Measurements from ENCODE around the gene RRP12.
"Not testable (repeated sequence)": the region's sequence is repeated elsewhere in the genome, so short reads cannot be mapped to it uniquely, and the experiment has no call there.

The RRP12 gene

DNA sequence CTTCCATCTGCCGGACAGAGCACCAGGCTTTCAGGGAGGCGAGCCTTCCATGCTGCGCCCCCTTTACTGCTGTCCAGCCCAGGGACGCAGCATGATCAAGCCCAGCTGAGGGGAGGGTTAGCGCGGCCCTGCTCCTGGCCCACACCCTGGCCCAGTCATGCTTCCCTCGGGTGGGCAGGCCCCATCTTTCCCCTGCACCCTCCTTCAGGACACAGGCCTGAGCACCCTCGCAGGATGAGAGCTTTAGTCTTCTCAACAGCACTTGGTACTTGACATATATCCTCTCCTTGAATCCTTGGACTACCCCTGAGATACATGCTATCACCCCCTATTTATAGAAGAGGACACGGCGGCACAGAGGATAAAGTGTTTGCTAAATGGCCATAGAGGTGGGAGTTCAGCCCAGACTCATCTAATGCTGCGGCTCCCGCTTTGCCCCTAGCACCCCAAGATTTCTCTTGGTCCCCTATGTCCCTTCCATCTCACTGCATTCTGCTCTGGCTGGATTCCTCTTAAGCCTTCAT lies 34.0 kb downstream of the RRP12 start:
- DNase-seq (ENCODE audit: low spot score): no peak

DNA sequence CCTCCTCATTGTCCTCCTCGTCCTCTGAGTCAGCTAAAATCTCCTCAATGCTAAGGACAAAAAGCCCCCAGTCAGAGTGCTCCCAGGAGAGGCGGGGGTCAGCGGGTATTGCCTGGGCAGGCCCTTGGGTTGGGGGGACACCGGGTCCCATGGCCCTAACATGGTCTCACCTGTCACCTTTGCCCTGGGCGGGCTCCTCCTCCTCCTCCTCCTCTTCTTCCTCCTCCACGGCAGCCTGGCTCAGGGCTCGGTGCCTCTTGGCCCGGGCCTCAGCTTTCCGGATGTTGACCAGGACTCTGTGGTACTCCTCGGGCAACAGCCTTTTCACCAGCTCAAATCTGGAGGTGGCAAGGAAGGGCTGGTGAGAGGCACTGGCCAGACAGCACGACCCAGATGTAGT lies 34.6 kb downstream of the RRP12 start:
- DNase-seq (ENCODE audit: low spot score): no peak

DNA sequence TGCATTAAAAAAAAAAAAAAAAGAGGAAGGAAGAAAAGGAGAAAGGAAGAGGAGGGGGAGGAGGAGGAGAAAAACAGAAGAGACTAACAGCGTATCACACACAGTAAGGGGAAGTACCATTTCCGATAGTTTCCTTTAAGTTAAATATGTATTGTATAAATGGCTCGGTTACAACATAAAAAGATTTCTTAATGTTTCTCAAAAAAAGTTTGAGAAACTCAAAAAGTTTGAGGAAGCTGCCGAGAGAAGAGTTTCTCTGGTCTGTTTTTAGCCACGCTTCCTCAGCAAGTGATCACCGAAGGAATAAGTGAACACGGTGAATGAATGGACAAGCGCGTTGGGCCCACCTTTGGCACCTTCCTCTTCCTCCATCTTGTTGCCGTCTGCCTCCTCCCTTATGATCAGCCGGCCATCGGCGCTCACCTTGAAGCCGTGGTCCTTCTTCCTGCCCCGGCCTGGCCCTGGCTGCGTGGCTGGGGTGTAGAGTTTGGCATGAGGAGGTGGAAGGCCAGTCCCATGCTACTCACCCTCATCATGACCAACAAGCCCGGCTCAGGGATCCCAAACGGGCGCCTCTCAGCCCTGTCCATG lies 35.3 kb downstream of the RRP12 start:
- no peak for DNase-seq (ENCODE audit: low spot score)

DNA sequence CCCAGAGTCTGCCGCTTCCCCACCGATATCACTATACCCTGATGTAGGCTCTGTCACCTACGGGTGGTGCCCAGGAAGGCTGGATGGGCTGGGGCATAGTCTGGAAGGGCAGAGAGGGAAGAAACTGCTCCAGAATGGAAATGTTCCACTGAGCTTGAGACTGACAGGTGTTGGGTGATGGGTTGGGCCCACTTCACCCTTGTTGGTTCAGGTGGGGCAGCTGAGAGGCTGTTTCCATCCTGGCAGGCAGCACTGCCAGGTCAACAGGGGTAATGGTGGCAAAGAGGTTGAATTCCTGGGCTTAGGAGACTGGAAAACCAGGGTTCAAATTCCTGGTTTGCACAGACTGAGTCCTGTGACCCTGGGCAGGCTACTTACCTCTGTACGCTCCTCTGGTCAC lies 38.1 kb downstream of the RRP12 start:
- DNase-seq (ENCODE audit: low spot score): no peak

DNA sequence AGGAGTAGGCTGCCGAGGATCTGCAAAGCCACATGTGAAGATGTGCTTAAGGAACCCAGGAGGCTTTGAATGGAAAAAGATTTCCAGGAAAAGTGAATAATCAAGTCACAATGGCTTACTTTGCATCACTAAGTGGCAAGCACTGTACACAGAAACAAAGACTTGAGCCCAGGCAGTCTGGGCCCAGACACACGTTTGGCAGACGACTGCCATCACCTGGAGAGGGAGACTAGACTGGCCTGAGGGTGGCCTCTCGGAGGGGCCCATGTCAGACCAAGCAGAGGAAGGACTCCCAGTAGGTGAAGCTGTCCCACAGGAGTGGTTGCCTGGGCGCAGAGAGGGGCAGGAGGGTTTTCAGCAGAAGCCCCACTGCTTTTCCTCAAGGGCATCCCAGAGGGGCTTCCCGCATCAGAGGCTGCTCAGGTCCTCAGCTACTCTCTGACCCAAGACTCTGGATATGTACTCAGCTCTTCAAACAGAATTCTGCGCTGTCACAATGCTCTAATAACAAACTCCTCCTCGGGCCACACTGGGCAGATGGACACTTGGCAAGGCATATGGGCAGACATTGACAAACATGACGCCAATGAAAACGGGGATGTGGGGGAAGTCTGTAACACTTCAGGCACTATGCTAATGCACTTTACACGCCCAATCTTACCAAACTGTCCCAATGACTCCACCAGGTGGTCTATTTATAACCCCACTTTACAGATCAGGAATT lies 38.7 kb downstream of the RRP12 start:
- no peak for DNase-seq (ENCODE audit: low spot score)

DNA sequence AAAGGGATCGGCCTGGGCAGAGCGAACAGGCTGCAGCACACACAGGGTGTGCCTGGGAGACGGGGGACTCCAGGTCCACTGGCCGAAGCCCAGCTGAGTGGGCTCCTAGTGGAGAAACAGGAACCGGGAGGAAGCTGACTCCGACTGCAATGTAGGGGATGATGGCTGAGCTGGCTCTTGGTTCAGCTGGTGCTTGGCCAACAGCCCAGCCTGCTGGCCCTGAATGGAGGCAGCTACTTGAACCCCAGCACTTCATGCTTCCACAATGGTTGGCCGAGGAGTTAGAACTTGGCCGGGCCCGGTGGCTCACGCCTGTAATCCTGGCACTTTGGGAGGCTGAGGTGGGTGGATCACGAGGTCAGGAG lies 39.6 kb downstream of the RRP12 start:
- no peak for DNase-seq (ENCODE audit: low spot score)

DNA sequence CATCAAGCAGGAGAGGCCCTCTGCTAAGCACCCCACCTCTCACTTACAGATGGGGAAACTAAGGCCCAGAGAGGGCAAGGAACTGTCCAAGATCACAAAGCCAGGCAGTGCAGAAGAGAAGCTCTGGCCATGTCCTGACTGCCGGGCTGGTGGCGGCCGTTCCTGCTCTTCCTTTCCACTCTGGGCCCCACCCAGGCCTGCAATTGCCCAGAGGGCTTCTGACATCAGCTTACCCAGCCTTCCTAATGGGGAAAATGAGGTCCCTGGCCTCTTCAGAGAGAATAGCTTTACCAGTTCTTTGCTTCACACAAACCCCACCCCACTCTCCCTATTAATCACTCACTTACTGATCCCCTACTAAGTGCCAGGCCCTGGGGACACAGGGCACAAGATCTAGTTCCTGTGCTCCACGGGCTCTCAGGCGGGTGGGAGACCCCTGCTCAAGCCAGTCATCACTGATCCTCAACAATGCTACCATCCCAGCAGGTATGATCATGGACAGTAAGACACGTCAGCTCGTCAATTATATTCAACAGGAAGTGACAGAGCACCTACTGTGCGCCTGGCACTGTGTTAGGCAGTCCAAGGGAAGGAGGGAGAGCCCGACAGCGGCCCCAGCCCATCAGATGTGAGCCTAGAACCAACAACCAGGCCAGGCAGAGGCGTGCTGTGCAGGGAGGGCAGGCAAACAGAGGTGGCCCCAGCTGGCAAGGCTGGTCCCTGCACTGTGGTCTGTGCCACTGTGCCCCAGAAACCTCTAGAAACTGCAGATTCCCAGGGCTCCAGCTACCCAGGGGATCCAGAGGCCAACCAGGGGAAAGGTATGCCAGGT lies 40.2 kb downstream of the RRP12 start:
- DNase-seq (ENCODE audit: low spot score): no peak

DNA sequence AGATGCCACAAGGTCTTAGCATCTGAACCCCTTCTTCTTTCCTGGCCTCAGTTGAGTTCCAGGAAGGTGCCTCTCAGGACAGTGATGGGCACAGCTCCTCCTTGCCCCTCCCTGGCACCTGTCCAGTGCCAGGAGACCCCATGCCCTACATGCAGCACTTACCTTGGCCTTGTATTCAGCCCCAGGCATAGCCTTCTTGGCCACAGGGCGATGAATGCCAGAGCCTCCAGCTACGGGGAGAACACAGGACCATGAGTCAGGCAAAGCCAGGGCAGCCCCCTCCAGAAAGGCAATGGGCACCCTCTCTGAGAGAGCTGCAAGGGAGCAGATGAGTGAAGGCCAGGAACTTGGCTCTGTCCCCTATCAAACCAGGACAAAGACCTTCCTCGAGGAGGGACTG lies 42.4 kb downstream of the RRP12 start:
- no peak for DNase-seq (ENCODE audit: low spot score)

DNA sequence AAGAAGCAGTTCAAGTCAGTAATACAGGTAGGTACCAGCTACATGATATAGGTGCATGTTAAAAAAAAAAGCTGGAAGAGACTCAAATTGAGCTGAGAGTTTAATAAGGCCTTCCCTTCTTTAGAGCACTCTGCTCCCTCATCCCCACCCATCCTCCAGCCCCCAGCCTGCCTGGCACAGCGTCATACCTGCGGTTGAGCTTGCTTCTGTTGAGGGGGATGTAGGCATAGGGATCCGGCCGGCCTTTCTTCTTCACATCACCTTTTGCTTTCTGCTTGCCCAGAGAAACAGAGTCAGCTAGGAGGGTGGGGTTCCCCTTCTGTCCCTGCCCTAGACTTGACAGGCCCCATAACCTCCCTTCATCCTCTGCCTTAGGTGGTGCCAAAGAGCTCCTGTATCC lies 42.8 kb downstream of the RRP12 start:
- no peak for DNase-seq (ENCODE audit: low spot score)

DNA sequence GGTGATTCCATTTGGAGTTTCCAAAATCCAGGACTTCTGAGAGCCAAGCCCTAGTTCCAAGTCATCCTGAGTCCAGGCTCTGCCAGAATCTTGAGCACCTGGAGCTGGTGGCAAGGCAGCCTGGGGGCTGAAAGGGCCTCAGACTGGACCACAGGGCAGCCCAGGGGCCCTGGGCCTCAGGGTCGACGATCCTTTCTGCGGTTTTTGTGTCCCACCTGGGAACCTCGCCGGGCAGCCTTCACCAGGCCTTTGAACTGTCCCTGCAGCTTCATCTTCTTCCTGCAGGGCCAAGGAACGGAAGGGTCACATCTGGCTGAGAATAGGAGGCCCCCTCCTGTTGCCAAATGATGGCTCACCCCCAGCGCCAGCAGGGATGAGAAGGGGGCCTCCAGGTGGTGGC lies 44.2 kb downstream of the RRP12 start:
- DNase-seq (ENCODE audit: low spot score): no peak

DNA sequence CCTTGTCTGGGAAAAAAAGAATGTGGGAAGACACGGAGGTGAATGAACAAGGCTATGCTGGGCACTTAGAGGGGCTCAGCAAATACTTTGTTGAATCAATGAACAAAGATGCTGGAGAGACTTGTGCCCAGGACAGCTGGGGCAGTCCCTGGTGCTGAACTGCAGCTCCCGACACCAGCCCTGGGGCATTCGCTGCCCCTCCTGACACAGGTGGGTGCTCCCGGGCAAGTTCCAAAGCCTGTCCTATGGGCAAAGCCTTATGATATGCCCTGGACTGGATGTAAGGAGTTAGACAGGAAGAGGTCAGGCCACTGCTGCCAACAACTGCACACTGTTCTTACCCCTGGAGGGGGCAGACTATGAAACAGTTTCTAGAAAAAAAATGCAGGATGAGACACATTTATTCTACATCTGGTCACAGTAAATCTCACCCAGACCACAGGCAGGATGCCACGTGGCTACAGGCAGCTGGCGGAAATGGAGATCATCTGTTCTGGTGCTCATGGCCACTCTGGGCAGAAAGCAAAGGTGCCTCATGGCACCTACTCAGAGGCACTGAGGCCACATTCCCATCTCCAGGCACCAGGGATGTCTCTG lies 44.7 kb downstream of the RRP12 start:
- no peak for DNase-seq (ENCODE audit: low spot score)

DNA sequence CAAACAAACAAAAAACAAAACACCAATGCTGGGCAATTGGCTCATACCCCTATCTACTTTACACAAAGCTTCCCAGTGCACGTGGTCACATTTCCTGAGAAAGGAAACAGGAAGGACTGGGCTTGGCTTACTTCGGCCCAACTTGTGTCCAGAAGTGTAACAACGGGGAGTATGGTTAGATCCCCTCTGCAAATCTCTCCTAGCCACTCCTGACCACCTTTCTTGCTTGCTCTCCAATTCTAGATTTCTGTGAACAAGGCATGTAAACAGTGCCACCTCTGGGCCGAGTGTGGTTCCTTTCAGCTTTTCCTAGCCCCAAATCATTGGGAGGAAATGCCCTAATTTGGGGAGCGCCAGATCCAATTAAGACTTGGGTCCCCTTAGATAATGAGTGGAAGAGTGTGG lies 45.6 kb downstream of the RRP12 start:
- DNase-seq (ENCODE audit: low spot score): no peak

DNA sequence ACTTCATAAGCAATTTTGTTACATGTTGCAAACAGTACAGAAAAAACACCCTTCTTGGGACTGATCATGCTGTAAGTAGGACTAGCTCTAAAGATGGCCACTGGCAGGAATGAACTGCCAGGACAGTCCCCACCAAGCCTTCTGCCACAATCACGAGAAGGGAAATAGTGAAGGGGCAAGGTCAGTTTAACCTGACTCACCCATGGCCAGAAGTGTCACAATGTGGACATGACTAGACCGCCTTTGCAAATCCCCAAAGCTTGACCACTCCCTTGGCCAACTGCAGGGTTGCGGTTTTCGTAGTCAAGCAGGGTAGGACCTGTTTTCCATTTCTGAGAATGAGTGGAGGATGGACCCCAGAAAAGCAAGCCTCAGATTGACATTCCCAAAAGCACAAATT lies 47.2 kb downstream of the RRP12 start:
- DNase-seq (ENCODE audit: low spot score): no peak

DNA sequence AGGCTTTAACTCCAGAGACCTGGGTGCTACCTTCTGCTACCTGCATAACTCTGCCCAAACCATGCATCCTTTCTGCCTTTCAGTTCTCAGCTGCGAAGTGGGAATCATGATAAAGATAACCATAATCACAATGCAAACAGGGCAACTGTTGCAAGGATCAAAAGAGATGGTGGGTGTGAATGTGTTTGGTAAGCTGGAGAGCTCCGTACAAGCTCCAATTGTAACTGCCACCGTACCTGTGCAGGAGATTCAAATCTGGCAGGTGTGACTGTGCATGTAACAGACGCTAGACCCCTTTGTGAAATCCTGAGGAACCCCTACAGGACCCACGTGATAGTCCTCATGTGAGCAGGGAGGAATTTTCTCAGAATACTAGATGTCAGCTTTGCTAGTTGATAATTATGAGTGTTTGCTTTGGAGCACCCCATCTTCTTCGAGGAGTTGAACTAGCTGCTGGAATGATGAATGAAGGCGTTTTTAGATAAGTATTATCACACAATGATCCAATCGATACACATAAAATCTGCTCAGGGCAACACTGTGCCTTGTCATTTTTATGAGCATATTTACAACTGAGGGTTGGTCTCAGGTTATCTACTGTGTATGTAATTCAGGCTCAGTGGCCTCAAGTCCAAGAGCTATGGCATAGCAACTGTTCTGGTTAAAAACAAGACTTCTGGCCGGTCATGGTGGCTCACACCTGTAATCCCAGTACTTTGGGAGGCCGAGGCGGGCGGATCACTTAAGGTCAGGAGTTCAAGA lies 51.2 kb downstream of the RRP12 start:
- no peak for DNase-seq (ENCODE audit: low spot score)

DNA sequence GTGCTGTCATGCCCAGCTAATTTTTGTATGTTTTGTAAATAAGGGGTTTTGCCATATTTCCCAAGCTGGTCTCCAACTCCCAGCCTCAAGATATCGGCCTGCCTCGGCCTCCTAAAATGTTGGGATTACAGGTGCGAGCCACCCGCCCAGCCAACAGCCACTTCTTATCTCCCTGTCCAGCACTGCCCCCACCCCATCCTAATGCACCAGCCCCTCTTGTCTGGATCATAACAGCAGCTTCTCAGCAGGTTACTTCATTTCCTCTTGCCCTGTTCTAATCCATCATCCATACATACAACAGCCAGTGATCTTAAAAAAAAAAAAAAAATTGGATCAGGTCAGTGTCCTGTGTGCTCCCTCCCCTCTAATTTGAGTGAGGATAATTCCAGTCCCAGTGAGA lies 53.8 kb downstream of the RRP12 start:
- no peak for DNase-seq (ENCODE audit: low spot score)

DNA sequence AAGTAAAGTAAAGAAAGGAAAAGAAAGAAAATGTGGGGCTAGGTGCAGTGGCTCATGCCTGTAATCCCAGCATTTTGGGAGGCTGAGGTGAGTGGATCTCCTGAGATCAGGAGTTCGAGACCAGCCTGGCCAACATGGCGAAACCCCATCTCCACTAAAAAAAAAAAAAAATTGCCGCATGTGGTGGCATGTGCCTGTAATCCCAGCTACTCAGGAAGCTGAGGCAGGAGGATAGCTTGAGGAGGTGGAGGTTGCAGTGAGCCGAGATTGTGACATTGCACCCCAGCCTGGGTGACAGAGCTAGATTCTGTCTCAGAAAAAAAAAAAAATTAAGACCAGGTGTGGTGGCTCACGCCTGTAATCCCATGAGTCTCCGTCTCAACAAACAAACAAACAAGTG lies 57.5 kb downstream of the RRP12 start:
- not testable (repeated sequence) for DNase-seq (ENCODE audit: low spot score)

DNA sequence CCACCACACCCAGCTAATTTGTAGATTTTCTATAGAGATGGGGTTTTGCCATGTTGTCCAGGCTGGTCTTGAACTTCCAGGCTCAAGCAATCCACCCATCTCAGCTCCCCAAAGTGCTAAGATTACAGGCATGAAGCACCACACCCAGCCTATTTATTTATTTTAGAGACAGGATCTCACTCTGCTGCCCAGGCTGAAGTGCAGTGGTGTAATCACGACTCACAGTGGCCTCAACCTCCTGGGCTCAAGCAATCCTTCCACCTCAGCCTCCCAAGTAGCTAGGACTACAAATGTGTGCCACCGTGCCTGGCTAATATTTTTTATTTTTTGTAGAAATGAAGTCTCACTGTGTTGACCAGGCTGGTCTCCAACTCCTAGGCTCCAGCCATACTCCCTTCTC lies 59.7 kb downstream of the RRP12 start:
- DNase-seq (ENCODE audit: low spot score): no peak

DNA sequence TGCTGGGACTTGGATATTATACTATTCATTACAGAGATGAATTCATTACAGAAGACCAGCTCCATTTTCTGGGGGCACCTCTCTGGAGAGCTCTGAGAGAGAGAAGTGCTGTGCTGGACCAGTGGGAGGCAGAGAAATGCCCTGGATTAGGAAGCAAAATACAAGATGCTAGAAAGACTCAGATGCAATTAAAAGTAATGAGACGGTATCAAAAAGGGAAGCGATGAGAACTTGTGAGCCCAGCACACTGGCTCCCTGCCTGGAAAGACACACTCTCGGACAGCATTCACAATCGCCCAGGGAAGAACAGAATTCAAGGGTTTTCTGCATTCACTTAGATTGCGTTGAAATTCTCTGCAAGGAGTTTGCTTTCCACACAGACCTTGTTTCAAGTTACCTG lies 63.1 kb downstream of the RRP12 start:
- no peak for DNase-seq (ENCODE audit: low spot score)

DNA sequence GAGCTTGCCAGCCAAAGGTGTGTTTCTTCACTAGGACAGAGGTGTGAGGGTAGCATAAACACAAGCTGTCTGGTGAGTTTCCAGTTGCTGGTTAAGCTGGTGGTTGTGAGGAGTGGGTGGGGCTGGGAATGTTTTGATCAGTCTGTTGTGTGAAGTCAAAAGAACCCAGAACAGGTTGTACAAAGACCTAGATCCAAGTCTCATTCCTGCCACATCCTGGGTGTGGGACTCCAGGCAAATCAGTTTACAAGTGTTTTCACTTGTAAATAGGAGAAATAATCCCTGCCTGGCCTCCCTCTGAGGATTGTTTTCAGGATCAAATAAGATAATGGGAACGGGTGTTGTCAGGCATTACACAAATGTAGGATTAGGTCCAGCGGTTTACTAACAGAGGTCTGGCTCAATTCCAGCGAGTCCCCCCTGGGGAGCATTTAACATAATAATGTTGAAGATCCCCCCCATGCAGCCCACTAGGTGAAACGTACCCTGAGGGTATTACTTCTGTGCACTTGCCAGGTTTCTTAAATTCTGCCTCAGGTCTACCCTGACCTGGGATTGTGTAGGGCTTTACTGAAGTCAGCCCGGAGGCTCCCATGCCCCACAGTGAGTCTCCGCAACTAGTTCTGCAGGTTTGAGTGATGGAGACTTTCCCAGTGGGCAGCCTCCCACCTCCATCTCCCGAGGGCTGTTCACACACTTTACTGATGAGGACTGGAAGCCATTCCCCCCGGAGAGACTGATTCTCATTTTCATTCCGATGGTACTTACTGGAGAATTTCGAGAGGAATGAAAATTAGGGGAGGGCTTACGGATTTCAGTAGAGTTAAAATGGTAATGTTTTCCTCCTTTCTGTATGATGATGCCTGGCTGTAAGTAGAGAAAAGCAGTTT lies 64.0 kb downstream of the RRP12 start:
- DNase-seq (ENCODE audit: low spot score): no peak

DNA sequence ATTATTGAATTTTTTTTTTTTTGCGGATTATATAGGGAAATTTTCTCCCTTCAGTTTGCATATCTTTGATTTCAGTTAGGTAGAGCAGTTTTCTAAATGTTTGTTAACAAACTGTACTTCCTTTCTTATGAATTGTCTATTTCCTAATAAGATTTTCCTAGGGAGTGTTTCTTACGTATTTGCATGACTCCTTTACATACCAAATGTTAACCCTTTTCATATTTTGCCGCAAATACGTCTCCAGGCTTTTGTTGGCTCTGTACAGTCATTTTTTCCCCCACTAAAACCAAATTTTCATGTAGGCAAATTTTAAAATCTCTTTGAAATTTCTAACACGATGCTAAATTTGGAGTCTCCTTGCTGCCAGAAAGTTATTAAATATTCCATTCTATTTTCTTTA lies 64.7 kb downstream of the RRP12 start:
- no peak for DNase-seq (ENCODE audit: low spot score)

DNA sequence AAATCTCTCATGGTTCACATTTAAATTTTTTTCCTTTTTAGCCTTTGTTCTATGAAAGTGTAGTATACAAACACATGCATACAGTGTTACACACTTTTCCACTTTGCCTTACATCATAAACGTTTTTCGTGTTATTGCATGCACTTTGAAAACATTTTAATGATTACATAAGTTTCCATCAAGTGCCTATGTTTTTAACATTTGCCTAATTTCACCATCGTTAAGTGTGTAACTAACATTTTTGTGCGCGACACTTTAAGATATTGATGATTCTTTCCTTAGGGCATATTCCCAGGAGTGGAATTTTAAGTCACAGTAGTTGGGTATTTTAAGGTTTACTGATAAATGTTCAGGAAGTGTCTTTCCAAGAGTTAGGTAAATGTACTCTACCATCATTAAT lies 65.1 kb downstream of the RRP12 start:
- no peak for DNase-seq (ENCODE audit: low spot score)
